SU-DHL-6 (cell line): ENCODE measurements around the gene TENM4.

Source experiments
- H2AFZ ChIP-seq: fragments of 200-600 bp; sonication (generic); 2 replicates; pipeline ENCODE4 v1.6.1; 2014; ENCODE audit warnings: low read depth, mild to moderate bottlenecking, moderate library complexity, mixed read lengths, antibody characterized with exemption, low read length; ENCODE audit not compliant: severe bottlenecking
- H3F3A ChIP-seq: fragments of 200-600 bp; shearing (Covaris generic); 2 replicates; pipeline ENCODE4 v1.6.0; 2016; ENCODE audit warnings: antibody characterized with exemption, mild to moderate bottlenecking; ENCODE audit not compliant: insufficient read depth
- H3K27ac ChIP-seq: fragments of 200-600 bp; sonication (generic); 2 replicates; pipeline ENCODE4 v1.5.1; 2016; ENCODE audit warnings: low read depth, mild to moderate bottlenecking, low read length, moderate library complexity, mixed read lengths
- H3K27me3 ChIP-seq: fragments of 200-600 bp; sonication (generic), shearing (Covaris generic); 2 replicates; pipeline ENCODE4 v1.6.0; 2014; ENCODE audit warnings: mild to moderate bottlenecking, low read length
- H3K36me3 ChIP-seq: fragments of 200-600 bp; sonication (generic); 2 replicates; pipeline ENCODE4 v1.6.1; 2014; ENCODE audit warnings: mild to moderate bottlenecking, low read length, mixed read lengths
- H3K4me2 ChIP-seq: fragments of 300-600, 200-600 bp; shearing (Covaris generic), sonication (generic); 2 replicates; pipeline ENCODE4 v1.6.0; 2014; ENCODE audit warnings: low read length, low read depth, mild to moderate bottlenecking; ENCODE audit not compliant: poor library complexity, severe bottlenecking
- H3K4me3 ChIP-seq: fragments of 200-600 bp; sonication (generic); 2 replicates; pipeline ENCODE4 v1.5.1; 2014; ENCODE audit warnings: antibody characterized with exemption, low read length, mild to moderate bottlenecking, mixed read lengths; ENCODE audit not compliant: insufficient read depth, poor library complexity, severe bottlenecking
- H3K79me2 ChIP-seq: fragments of 200-600 bp; sonication (generic); 2 replicates; pipeline ENCODE4 v1.6.1; 2014; ENCODE audit warnings: mild to moderate bottlenecking, low read length, moderate library complexity; ENCODE audit not compliant: insufficient read depth
- H3K9ac ChIP-seq: fragments of 200-600 bp; sonication (generic); 2 replicates; pipeline ENCODE4 v1.7.0; 2014; ENCODE audit warnings: mild to moderate bottlenecking, low read length
- H3K9me2 ChIP-seq: fragments of 200-600 bp; sonication (generic); replicated peaks from 2 replicates; pipeline ENCODE4 v1.6.1; 2014; ENCODE audit warnings: low read length; ENCODE audit not compliant: insufficient read depth
- H3K9me3 ChIP-seq: fragments of 200-600 bp; sonication (generic); 2 replicates; pipeline ENCODE4 v1.6.1; 2014; ENCODE audit warnings: low read length, mixed read lengths; ENCODE audit not compliant: insufficient read depth
- H4K20me1 ChIP-seq: fragments of 200-600 bp; sonication (generic); 2 replicates; pipeline ENCODE4 v1.6.1; 2014; ENCODE audit warnings: low read depth, mild to moderate bottlenecking, antibody characterized with exemption, low read length, moderate library complexity, mixed read lengths
- CTCF ChIP-seq: fragments of 200-600 bp; sonication (generic); IDR thresholded peaks from one replicate; pipeline ENCODE4 v1.5.1; 2017; ENCODE audit warnings: antibody characterized with exemption, mild to moderate bottlenecking, low read length, moderate library complexity; ENCODE audit not compliant: insufficient read depth, poor library complexity, severe bottlenecking
- EZH2phosphoT487 ChIP-seq: fragments of 200-600 bp; sonication (generic), shearing (Covaris generic); conservative IDR thresholded peaks from 2 replicates; pipeline ENCODE4 v1.6.1; 2018; ENCODE audit warnings: mild to moderate bottlenecking, antibody characterized with exemption, low read length, moderate library complexity, mixed read lengths

TENM4 gene

GRCh38 chr11:79259800-79260199 lies 181.0 kb downstream of the TENM4 start:
- no peaks in the 10 kb centered on the region for H3K36me3 ChIP-seq
- H3K27ac ChIP-seq: no peak overlapping the region
- H3K27me3 ChIP-seq: no peaks in the 10 kb centered on the region
- H3K9ac ChIP-seq: no peak overlapping the region
- H3K79me2 ChIP-seq: no peaks in the 10 kb centered on the region
- no peak overlapping the region for H3K4me2 ChIP-seq
- no peaks in the 10 kb centered on the region for H3K9me3 ChIP-seq
- no peak overlapping the region for H3K4me3 ChIP-seq
- TF ChIP-seq EZH2phosphoT487: no peak
- no peak for TF ChIP-seq CTCF
- H3F3A ChIP-seq: no peaks in the 10 kb centered on the region
- H4K20me1 ChIP-seq: no peaks in the 10 kb centered on the region
- no peaks in the 10 kb centered on the region for H3K9me2 ChIP-seq
- no peak overlapping the region for H2AFZ ChIP-seq

GRCh38 chr11:79258576-79258975 lies 182.3 kb downstream of the TENM4 start:
- Histone ChIP-seq H3F3A (no peaks in the 10 kb centered on the region), H3K27ac (no peak overlapping the region), H3K9me2 (no peaks in the 10 kb centered on the region), H4K20me1 (no peaks in the 10 kb centered on the region), H3K27me3 (no peaks in the 10 kb centered on the region), H2AFZ (no peak overlapping the region), H3K79me2 (no peaks in the 10 kb centered on the region), H3K36me3 (no peaks in the 10 kb centered on the region), H3K4me3 (no peak overlapping the region), H3K4me2 (no peak overlapping the region), H3K9ac (no peak overlapping the region), H3K9me3 (no peaks in the 10 kb centered on the region)
- no peak for TF ChIP-seq CTCF
- no peak for TF ChIP-seq EZH2phosphoT487

- H4K20me1 ChIP-seq: no peaks in the 10 kb centered on the region
- no peaks in the 10 kb centered on the region for H3K36me3 ChIP-seq
- H3K9me2 ChIP-seq: no peaks in the 10 kb centered on the region
- H3K27ac ChIP-seq: no peak overlapping the region
- no peak overlapping the region for H3K4me2 ChIP-seq
- no peak overlapping the region for H2AFZ ChIP-seq
- no peaks in the 10 kb centered on the region for H3K9me3 ChIP-seq
- no peak overlapping the region for H3K4me3 ChIP-seq
- TF ChIP-seq CTCF (no peak), EZH2phosphoT487 (no peak)
- H3F3A ChIP-seq: no peaks in the 10 kb centered on the region
- H3K27me3 ChIP-seq: no peaks in the 10 kb centered on the region
- no peaks in the 10 kb centered on the region for H3K79me2 ChIP-seq
- H3K9ac ChIP-seq: no peak overlapping the region
Observed at GRCh38 chr11:79255965-79256364, 184.9 kb downstream of the TENM4 start.
